ENCODE measurements around the gene SPATA45. TPM values are rescaled to one million over a fixed set of nuclear protein-coding genes. Genes with fewer than 3 reads are reported as not detected.
"Not testable (repeated sequence)": the region's sequence is repeated elsewhere in the genome, so short reads cannot be mapped to it uniquely, and the experiment has no call there.

Gene SPATA45
- total and polyA plus RNA-seq, 9 donors: 0.44 TPM; not detected in 8

GRCh38 chr1:212833211-212834207 is 13.9 kb downstream of the SPATA45 start:
- WGBS (ENCODE audit: insufficient coverage): 83% methylated on average over 5 of the region's 8 CpGs
- H3K27me3 ChIP-seq (ENCODE audit: control insufficient read depth, insufficient read depth, low read length); DNase-seq; H3K36me3 ChIP-seq (ENCODE audit: control insufficient read depth, insufficient read depth, low read length); H3K4me1 ChIP-seq (ENCODE audit: control insufficient read depth, insufficient read depth, low read length); H3K27ac ChIP-seq (ENCODE audit: low read length); H3K4me3 ChIP-seq (ENCODE audit: low read length); H3K9me3 ChIP-seq (replicated peaks; ENCODE audit: control insufficient read depth, low read depth, low read length): not testable (repeated sequence)

- no peak overlapping the region for H3K4me3 ChIP-seq (ENCODE audit: low read length)
- no peaks in the 10 kb centered on the region for H3K36me3 ChIP-seq (ENCODE audit: control insufficient read depth, insufficient read depth, low read length)
- no CpG with 5 or more reads among the region's 2 CpGs for WGBS (ENCODE audit: insufficient coverage)
- no peak for DNase-seq
- no peak overlapping the region for H3K27ac ChIP-seq (ENCODE audit: low read length)
- peaks cover 8% of the 10 kb centered on the region for H3K9me3 ChIP-seq (replicated peaks; ENCODE audit: control insufficient read depth, low read depth, low read length)
- no peaks in the 10 kb centered on the region for H3K27me3 ChIP-seq (ENCODE audit: control insufficient read depth, insufficient read depth, low read length)
- H3K4me1 ChIP-seq (ENCODE audit: control insufficient read depth, insufficient read depth, low read length): no peaks in the 10 kb centered on the region
These were observed 19.1 kb downstream of the SPATA45 start for GRCh38 chr1:212828395-212828794.

GRCh38 chr1:212827831-212828278 is 19.6 kb downstream of the SPATA45 start:
- Histone ChIP-seq H3K9me3 (replicated peaks; ENCODE audit: control insufficient read depth, low read depth, low read length) (peaks cover 8% of the 10 kb centered on the region), H3K4me3 (ENCODE audit: low read length) (no peak overlapping the region), H3K36me3 (ENCODE audit: control insufficient read depth, insufficient read depth, low read length) (no peaks in the 10 kb centered on the region), H3K4me1 (ENCODE audit: control insufficient read depth, insufficient read depth, low read length) (no peaks in the 10 kb centered on the region), H3K27ac (ENCODE audit: low read length) (no peak overlapping the region), H3K27me3 (ENCODE audit: control insufficient read depth, insufficient read depth, low read length) (no peaks in the 10 kb centered on the region)
- 90% methylated on average over 2 of the region's 5 CpGs for WGBS (ENCODE audit: insufficient coverage)
- DNase-seq: no peak

DNA sequence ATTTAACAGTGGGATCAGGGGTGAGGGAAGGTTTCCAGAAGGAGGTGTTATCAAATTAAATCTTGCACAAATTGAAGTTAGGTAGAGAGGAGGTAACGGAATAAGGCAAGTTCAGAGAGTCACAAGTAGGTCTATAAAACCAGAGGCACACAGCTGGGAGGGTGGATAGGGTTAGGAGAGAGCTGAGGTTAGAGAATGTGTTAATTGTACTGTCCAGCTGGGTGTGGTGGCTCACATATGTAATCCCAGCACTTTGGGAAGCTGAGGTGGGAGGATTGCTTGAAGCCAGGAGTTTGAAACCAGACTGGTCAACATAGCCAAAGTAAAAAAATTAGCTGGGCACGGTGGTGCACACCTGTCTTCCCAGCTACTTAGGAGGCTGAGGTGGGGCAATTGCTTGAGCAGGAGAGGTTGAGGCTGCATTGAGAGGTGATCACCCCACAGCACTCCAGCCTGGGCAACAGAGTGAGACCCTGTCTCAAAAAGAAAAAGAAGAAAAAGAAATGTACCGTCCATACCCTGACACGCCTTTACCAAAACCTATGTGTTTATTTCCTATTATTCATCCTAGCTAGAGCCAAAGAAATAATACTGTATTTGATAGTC is 20.2 kb downstream of the SPATA45 start:
- WGBS (ENCODE audit: insufficient coverage): 100% methylated on average over 1 of the region's 4 CpGs
- no peak for DNase-seq
- H3K4me3 ChIP-seq (ENCODE audit: low read length): no peak overlapping the region
- H3K4me1 ChIP-seq (ENCODE audit: control insufficient read depth, insufficient read depth, low read length): no peaks in the 10 kb centered on the region
- H3K9me3 ChIP-seq (replicated peaks; ENCODE audit: control insufficient read depth, low read depth, low read length): peaks cover 8% of the 10 kb centered on the region
- H3K27ac ChIP-seq (ENCODE audit: low read length): no peak overlapping the region
- H3K36me3 ChIP-seq (ENCODE audit: control insufficient read depth, insufficient read depth, low read length): no peaks in the 10 kb centered on the region
- H3K27me3 ChIP-seq (ENCODE audit: control insufficient read depth, insufficient read depth, low read length): no peaks in the 10 kb centered on the region

DNA sequence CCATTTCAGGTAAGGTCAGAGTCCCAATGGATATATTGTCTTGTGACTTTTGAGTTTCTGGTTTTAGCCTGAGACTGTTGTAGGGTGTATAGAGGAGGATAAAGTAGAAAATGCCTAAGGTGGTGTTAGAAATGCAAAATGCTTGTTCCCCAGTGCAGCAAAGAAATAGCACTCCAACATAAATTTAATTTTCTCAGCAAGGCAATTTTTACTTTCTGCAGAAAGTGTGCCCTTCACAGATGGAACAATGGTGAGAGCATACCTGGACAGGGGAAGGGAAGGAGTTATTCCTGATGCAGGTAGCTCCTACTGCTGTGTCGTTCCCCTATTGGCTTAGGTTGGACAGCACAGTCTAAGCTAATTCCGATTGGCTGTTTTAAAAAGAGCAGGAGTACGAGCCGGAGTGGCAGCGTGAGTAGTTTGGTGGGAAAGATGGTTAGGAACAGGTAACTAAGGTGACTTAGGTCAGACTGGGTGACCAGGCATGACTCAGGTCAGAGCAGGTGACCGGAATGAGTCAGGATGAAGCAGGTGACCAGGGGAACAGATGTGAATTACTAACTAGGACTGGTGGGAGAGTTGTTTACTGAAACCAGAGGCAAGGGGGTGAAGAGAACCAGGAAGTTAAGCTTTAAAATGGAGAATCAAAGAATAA is 21.5 kb downstream of the SPATA45 start:
- H3K4me1 ChIP-seq (ENCODE audit: control insufficient read depth, insufficient read depth, low read length): no peaks in the 10 kb centered on the region
- H3K9me3 ChIP-seq (replicated peaks; ENCODE audit: control insufficient read depth, low read depth, low read length): peaks cover 8% of the 10 kb centered on the region
- no peaks in the 10 kb centered on the region for H3K27me3 ChIP-seq (ENCODE audit: control insufficient read depth, insufficient read depth, low read length)
- H3K27ac ChIP-seq (ENCODE audit: low read length): no peak overlapping the region
- WGBS (ENCODE audit: insufficient coverage): 96% methylated on average over 6 of the region's 6 CpGs
- no peaks in the 10 kb centered on the region for H3K36me3 ChIP-seq (ENCODE audit: control insufficient read depth, insufficient read depth, low read length)
- no peak for DNase-seq
- no peak overlapping the region for H3K4me3 ChIP-seq (ENCODE audit: low read length)

DNA sequence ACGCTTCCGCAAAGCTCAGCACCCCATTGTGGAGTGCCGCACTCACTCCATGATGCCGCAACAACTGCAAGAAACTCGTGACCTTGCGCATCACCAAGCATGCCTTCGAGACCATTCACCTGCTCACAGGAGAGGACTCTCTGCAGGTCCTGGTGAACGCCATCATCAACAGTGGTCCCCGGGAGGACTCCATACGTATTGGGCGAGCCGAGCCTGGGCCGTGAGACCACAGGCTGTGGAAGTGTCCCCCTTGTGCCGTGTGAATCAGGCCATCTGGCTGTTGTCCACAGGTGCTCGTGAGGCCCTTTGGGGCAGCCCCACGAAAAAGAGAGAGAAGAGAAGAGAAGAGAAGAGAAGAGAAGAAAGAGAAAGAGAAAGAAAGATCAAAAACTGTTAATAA is 23.2 kb downstream of the SPATA45 start:
- Histone ChIP-seq H3K27me3 (ENCODE audit: control insufficient read depth, insufficient read depth, low read length) (no peaks in the 10 kb centered on the region), H3K4me3 (ENCODE audit: low read length) (no peak overlapping the region)

GRCh38 chr1:212822956-212823355 is 24.5 kb downstream of the SPATA45 start:
- WGBS (ENCODE audit: insufficient coverage): no CpG with 5 or more reads among the region's 3 CpGs
- Histone ChIP-seq H3K27me3 (ENCODE audit: control insufficient read depth, insufficient read depth, low read length) (no peaks in the 10 kb centered on the region), H3K9me3 (replicated peaks; ENCODE audit: control insufficient read depth, low read depth, low read length) (peaks cover 8% of the 10 kb centered on the region), H3K36me3 (ENCODE audit: control insufficient read depth, insufficient read depth, low read length) (no peaks in the 10 kb centered on the region), H3K4me1 (ENCODE audit: control insufficient read depth, insufficient read depth, low read length) (no peaks in the 10 kb centered on the region), H3K4me3 (ENCODE audit: low read length) (no peak overlapping the region), H3K27ac (ENCODE audit: low read length) (no peak overlapping the region)
- DNase-seq: no peak

More for the DNA sequence above, 23.2 kb downstream of the SPATA45 start:
- H3K4me1 ChIP-seq (ENCODE audit: control insufficient read depth, insufficient read depth, low read length): no peaks in the 10 kb centered on the region
- peaks cover 8% of the 10 kb centered on the region for H3K9me3 ChIP-seq (replicated peaks; ENCODE audit: control insufficient read depth, low read depth, low read length)
- 93% methylated on average over 15 of the region's 16 CpGs for WGBS (ENCODE audit: insufficient coverage)
- no peak overlapping the region for H3K27ac ChIP-seq (ENCODE audit: low read length)
- no peaks in the 10 kb centered on the region for H3K36me3 ChIP-seq (ENCODE audit: control insufficient read depth, insufficient read depth, low read length)
- DNase-seq: no peak

- no peaks in the 10 kb centered on the region for H3K36me3 ChIP-seq (ENCODE audit: control insufficient read depth, insufficient read depth, low read length)
- peaks cover 6% of the 10 kb centered on the region for H3K9me3 ChIP-seq (replicated peaks; ENCODE audit: control insufficient read depth, low read depth, low read length)
- H3K4me3 ChIP-seq (ENCODE audit: low read length): no peak overlapping the region
- no CpG with 5 or more reads among the region's 2 CpGs for WGBS (ENCODE audit: insufficient coverage)
- H3K27me3 ChIP-seq (ENCODE audit: control insufficient read depth, insufficient read depth, low read length): no peaks in the 10 kb centered on the region
- no peak for DNase-seq
- no peaks in the 10 kb centered on the region for H3K4me1 ChIP-seq (ENCODE audit: control insufficient read depth, insufficient read depth, low read length)
- no peak overlapping the region for H3K27ac ChIP-seq (ENCODE audit: low read length)
These were observed 26.5 kb downstream of the SPATA45 start for GRCh38 chr1:212820969-212821368.

- Histone ChIP-seq H3K27ac (ENCODE audit: low read length) (no peak overlapping the region), H3K27me3 (ENCODE audit: control insufficient read depth, insufficient read depth, low read length) (no peaks in the 10 kb centered on the region), H3K4me1 (ENCODE audit: control insufficient read depth, insufficient read depth, low read length) (no peaks in the 10 kb centered on the region), H3K4me3 (ENCODE audit: low read length) (no peak overlapping the region), H3K9me3 (replicated peaks; ENCODE audit: control insufficient read depth, low read depth, low read length) (no peaks in the 10 kb centered on the region), H3K36me3 (ENCODE audit: control insufficient read depth, insufficient read depth, low read length) (no peaks in the 10 kb centered on the region)
- WGBS (ENCODE audit: insufficient coverage): 65% methylated on average over 3 of the region's 5 CpGs
- peak; percentile 1 for DNase-seq
These were observed 27.7 kb downstream of the SPATA45 start for GRCh38 chr1:212819726-212820125.
